Measurements from ENCODE around the gene SDF4. TPM values are rescaled to one million over a fixed set of nuclear protein-coding genes. Genes with fewer than 3 reads are reported as not detected.

Gene SDF4
- total RNA-seq, 1 donor from 2014 or later = 175 TPM

DNA sequence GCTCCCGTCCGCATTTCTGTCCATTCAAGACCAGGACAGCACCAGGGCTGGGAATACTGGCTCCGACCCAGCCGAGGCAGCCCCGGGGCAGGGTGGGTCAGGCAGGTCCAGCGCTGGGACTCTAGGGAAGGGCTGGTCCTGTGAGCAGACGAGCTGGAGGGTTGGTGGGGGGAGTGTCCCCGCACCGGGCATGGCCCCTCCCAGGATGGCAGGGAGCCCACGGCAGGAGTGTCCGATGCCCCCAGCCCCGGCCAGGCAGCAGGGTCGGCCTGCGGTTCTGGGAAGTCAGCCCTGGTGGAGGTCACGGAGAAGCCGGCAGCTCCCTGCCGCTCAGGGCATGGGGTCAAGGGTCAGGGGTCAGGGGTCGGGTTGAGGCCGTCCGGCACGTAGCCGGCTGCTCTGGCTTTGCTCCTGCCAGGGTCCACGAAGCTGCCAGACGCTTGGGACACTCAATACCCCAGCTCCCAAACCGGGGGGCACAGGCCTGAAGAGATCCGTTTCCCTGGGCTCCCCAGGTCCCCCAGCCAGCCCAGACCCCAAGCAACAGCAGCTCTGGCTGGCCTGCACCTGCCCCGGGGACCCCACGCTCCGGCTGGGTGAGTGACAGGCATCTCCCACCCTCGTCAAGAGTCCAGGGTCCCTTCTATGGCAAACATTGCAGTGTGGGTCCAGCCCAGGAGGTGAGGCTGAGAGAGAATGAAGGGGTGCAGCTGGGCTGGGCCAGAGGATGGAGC is 8.0 kb upstream of the SDF4 start:
- Mint-ChIP-seq H3K4me1 (ENCODE audit: low read depth, unreplicated experiment) (no peaks in the 10 kb centered on the region), H3K4me3 (ENCODE audit: unreplicated experiment) (no peak overlapping the region), H3K9me3 (ENCODE audit: unreplicated experiment) (no peaks in the 10 kb centered on the region), H3K27me3 (ENCODE audit: low read depth, unreplicated experiment) (no peaks in the 10 kb centered on the region), H3K36me3 (ENCODE audit: low read depth, unreplicated experiment) (no peaks in the 10 kb centered on the region), H3K27ac (ENCODE audit: unreplicated experiment) (no peak overlapping the region)
- no peak for DNase-seq (ENCODE audit: low read depth)
- TF ChIP-seq, protein P1, sequence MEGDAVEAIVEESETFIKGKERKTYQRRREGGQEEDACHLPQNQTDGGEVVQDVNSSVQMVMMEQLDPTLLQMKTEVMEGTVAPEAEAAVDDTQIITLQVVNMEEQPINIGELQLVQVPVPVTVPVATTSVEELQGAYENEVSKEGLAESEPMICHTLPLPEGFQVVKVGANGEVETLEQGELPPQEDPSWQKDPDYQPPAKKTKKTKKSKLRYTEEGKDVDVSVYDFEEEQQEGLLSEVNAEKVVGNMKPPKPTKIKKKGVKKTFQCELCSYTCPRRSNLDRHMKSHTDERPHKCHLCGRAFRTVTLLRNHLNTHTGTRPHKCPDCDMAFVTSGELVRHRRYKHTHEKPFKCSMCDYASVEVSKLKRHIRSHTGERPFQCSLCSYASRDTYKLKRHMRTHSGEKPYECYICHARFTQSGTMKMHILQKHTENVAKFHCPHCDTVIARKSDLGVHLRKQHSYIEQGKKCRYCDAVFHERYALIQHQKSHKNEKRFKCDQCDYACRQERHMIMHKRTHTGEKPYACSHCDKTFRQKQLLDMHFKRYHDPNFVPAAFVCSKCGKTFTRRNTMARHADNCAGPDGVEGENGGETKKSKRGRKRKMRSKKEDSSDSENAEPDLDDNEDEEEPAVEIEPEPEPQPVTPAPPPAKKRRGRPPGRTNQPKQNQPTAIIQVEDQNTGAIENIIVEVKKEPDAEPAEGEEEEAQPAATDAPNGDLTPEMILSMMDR (IDR thresholded peaks at IDR 0.05; ENCODE audit: insufficient read depth, low read depth, low read length) = no peak
- TF ChIP-seq EZH2 (IDR thresholded peaks at IDR 0.05; ENCODE audit: insufficient read depth, low read length) = no peak
- Histone ChIP-seq H2AFZ (ENCODE audit: low read depth, low read length) (no peak overlapping the region), H3K27ac (ENCODE audit: low read depth, low read length) (no peak overlapping the region), H3K27me3 (ENCODE audit: insufficient read depth, low read length) (no peaks in the 10 kb centered on the region), H3K36me3 (ENCODE audit: insufficient read depth, low read length) (no peaks in the 10 kb centered on the region), H3K79me2 (ENCODE audit: insufficient read depth, low read length) (peaks cover 2% of the 10 kb centered on the region), H3K4me3 (ENCODE audit: insufficient read depth, low read depth, low read length) (no peak overlapping the region), H3K9ac (ENCODE audit: low read length) (no peak overlapping the region), H3K4me1 (ENCODE audit: insufficient read depth, low read length) (no peaks in the 10 kb centered on the region), H4K20me1 (ENCODE audit: insufficient read depth, low read length) (peaks cover 5% of the 10 kb centered on the region), H3K9me3 (ENCODE audit: insufficient read depth, low read depth, low read length) (no peaks in the 10 kb centered on the region), H3K4me2 (ENCODE audit: low read length) (no peak overlapping the region)
- no peak for FAIRE-seq

DNA sequence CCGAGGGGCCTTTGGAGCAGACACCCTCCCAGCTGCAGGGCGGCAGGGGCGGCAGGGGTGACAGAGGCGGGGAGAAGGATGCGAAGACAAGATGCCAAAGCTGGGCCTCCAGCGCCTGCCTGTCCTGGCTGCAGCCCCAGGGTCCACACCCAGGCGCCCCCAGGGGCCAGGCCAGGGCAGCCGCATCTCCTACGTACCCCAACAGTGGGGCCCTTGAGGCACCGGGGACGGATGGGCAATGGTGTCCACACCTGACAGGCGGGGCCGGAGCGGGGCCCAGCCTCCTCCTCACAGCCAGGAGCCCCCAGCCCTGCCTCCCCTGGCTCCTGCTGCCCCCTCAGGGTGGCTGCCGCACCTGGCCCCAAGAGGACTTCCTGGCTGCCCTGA is 7.4 kb upstream of the SDF4 start:
- H3K4me2 ChIP-seq (ENCODE audit: low read length) = no peak overlapping the region
- Mint-ChIP-seq H3K9me3 (ENCODE audit: unreplicated experiment) (no peaks in the 10 kb centered on the region), H3K4me1 (ENCODE audit: low read depth, unreplicated experiment) (no peaks in the 10 kb centered on the region), H3K27me3 (ENCODE audit: low read depth, unreplicated experiment) (no peaks in the 10 kb centered on the region), H3K36me3 (ENCODE audit: low read depth, unreplicated experiment) (no peaks in the 10 kb centered on the region), H3K27ac (ENCODE audit: unreplicated experiment) (no peak overlapping the region), H3K4me3 (ENCODE audit: unreplicated experiment) (no peak overlapping the region)
- TF ChIP-seq, protein P1 (IDR thresholded peaks at IDR 0.05; ENCODE audit: insufficient read depth, low read depth, low read length) = no peak
- TF ChIP-seq EZH2 (IDR thresholded peaks at IDR 0.05; ENCODE audit: insufficient read depth, low read length) = no peak
- DNase-seq (ENCODE audit: low read depth) (no peak), FAIRE-seq (no peak)
- H3K9ac ChIP-seq (ENCODE audit: low read length) = no peak overlapping the region
- peaks cover 7% of the 10 kb centered on the region for H3K79me2 ChIP-seq (ENCODE audit: insufficient read depth, low read length)
- no peak overlapping the region for H2AFZ ChIP-seq (ENCODE audit: low read depth, low read length)
- H3K36me3 ChIP-seq (ENCODE audit: insufficient read depth, low read length) = no peaks in the 10 kb centered on the region
- H4K20me1 ChIP-seq (ENCODE audit: insufficient read depth, low read length) = peaks cover 11% of the 10 kb centered on the region
- no peaks in the 10 kb centered on the region for H3K9me3 ChIP-seq (ENCODE audit: insufficient read depth, low read depth, low read length)
- no peaks in the 10 kb centered on the region for H3K4me1 ChIP-seq (ENCODE audit: insufficient read depth, low read length)
- no peak overlapping the region for H3K4me3 ChIP-seq (ENCODE audit: insufficient read depth, low read depth, low read length)
- H3K27ac ChIP-seq (ENCODE audit: low read depth, low read length) = no peak overlapping the region
- H3K27me3 ChIP-seq (ENCODE audit: insufficient read depth, low read length) = no peaks in the 10 kb centered on the region

DNA sequence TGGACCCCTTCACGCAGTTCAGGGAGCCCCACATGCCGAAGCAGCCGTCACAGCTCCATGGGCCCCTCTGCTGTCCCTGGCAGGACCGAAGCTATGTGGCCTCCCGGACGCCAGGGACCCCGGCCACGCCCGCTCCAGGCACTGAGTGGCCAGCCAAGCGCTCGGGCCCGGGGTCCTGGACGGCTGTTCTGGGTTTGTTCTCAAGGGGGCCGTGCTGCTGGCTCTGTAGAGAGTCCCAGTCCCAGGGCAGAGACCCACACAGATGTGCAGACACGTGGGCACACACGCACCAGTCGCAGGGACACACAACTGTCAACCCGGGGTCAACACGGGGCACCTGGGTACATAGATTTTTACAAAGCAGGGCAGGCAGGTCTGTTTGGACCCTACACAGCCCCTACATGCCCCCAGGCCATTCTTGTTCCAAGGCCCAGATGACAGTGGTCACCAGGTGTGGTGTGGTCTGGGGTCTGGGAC is 6.9 kb upstream of the SDF4 start:
- no peaks in the 10 kb centered on the region for H3K27me3 ChIP-seq (ENCODE audit: insufficient read depth, low read length)
- no peak overlapping the region for H3K4me3 ChIP-seq (ENCODE audit: insufficient read depth, low read depth, low read length)
- no peak overlapping the region for H2AFZ ChIP-seq (ENCODE audit: low read depth, low read length)
- Mint-ChIP-seq H3K27ac (ENCODE audit: unreplicated experiment) (no peak overlapping the region), H3K4me3 (ENCODE audit: unreplicated experiment) (no peak overlapping the region), H3K4me1 (ENCODE audit: low read depth, unreplicated experiment) (peaks cover 3% of the 10 kb centered on the region), H3K36me3 (ENCODE audit: low read depth, unreplicated experiment) (no peaks in the 10 kb centered on the region), H3K27me3 (ENCODE audit: low read depth, unreplicated experiment) (no peaks in the 10 kb centered on the region), H3K9me3 (ENCODE audit: unreplicated experiment) (peaks cover 2% of the 10 kb centered on the region)
- no peaks in the 10 kb centered on the region for H3K9me3 ChIP-seq (ENCODE audit: insufficient read depth, low read depth, low read length)
- no peak overlapping the region for H3K9ac ChIP-seq (ENCODE audit: low read length)
- H4K20me1 ChIP-seq (ENCODE audit: insufficient read depth, low read length) = peaks cover 15% of the 10 kb centered on the region
- no peak for FAIRE-seq
- no peak for TF ChIP-seq EZH2 (IDR thresholded peaks at IDR 0.05; ENCODE audit: insufficient read depth, low read length)
- TF ChIP-seq, protein P1 (IDR thresholded peaks at IDR 0.05; ENCODE audit: insufficient read depth, low read depth, low read length) = no peak
- H3K27ac ChIP-seq (ENCODE audit: low read depth, low read length) = no peak overlapping the region
- H3K4me2 ChIP-seq (ENCODE audit: low read length) = no peak overlapping the region
- H3K4me1 ChIP-seq (ENCODE audit: insufficient read depth, low read length) = no peaks in the 10 kb centered on the region
- H3K79me2 ChIP-seq (ENCODE audit: insufficient read depth, low read length) = peaks cover 12% of the 10 kb centered on the region
- DNase-seq (ENCODE audit: low read depth) = no peak
- no peaks in the 10 kb centered on the region for H3K36me3 ChIP-seq (ENCODE audit: insufficient read depth, low read length)

Data from astrocyte (in vitro differentiated cells and primary cell).